OCI-LY7 (cell line): ENCODE data around the gene LARP1. TPM values are rescaled to one million over a fixed set of nuclear protein-coding genes. Genes with fewer than 3 reads are reported as not detected.
A peak's percentile ranks its signal among the peaks of the same experiment; 100 is the strongest.

Experiments
- BruUV-seq: library from RNA; stranded (reverse); fragments of 400-500 nt; replicated peaks from 2 replicates; lab custom pipeline; 2021; lab: Mats Ljungman, UMichigan
- CTCF ChIA-PET: fragments of 300-600 bp; sonication (Branson Sonifier 250); formaldehyde crosslinking; loops from one replicate; lab custom pipeline; 2022; ENCODE audit warnings: antibody characterized with exemption; ENCODE audit not compliant: unreplicated experiment; lab: Charles Lee
- POLR2A ChIA-PET: fragments of 300-600 bp; sonication (Branson Sonifier 250); formaldehyde crosslinking; loops from one replicate; lab custom pipeline; 2022; ENCODE audit warnings: antibody characterized with exemption; lab: Charles Lee
- DNase-seq: peaks from one replicate; pipeline ENCODE4 v3.0.0-alpha.2; 2015; ENCODE audit warnings: low spot score
- H2AFZ ChIP-seq: fragments of 200-600 bp; sonication (generic), shearing (Covaris generic); 2 replicates; pipeline ENCODE4 v1.6.1; 2014; ENCODE audit warnings: mild to moderate bottlenecking, antibody characterized with exemption, low read length, moderate library complexity
- H3K27ac ChIP-seq: fragments of 200-600 bp; sonication (generic); 2 replicates; pipeline ENCODE4 v1.5.1; 2014; ENCODE audit warnings: mixed run types, low read depth, mild to moderate bottlenecking, moderate library complexity, low read length, inconsistent platforms; ENCODE audit not compliant: poor library complexity, severe bottlenecking
- H3K36me3 ChIP-seq: fragments of 200-600 bp; sonication (generic); 2 replicates; pipeline ENCODE4 v1.6.1; 2014; ENCODE audit warnings: mild to moderate bottlenecking, antibody characterized with exemption, low read length, moderate library complexity, mixed read lengths; ENCODE audit not compliant: insufficient read depth
- H3K4me1 ChIP-seq: fragments of 200-600 bp; sonication (generic); 2 replicates; pipeline ENCODE4 v1.5.1; 2014; ENCODE audit warnings: mild to moderate bottlenecking, low read length; ENCODE audit not compliant: insufficient read depth, poor library complexity, severe bottlenecking
- H3K4me2 ChIP-seq: fragments of 200-600 bp; sonication (generic); 2 replicates; pipeline ENCODE4 v1.6.1; 2014; ENCODE audit warnings: mild to moderate bottlenecking, low read length
- H3K4me3 ChIP-seq: fragments of 200-600 bp; sonication (generic); 2 replicates; pipeline ENCODE4 v1.5.1; 2014; ENCODE audit warnings: mild to moderate bottlenecking, low read depth, low read length; ENCODE audit not compliant: poor library complexity, severe bottlenecking
- H3K79me2 ChIP-seq: fragments of 200-600 bp; sonication (generic); 2 replicates; pipeline ENCODE4 v1.6.1; 2016; ENCODE audit warnings: low read depth, mild to moderate bottlenecking, low read length, moderate library complexity, mixed read lengths; ENCODE audit not compliant: insufficient read depth
- H3K9me2 ChIP-seq: fragments of 200-600 bp; sonication (generic); 2 replicates; pipeline ENCODE4 v1.6.1; 2016; ENCODE audit warnings: mild to moderate bottlenecking, low read length, mixed read lengths; ENCODE audit not compliant: insufficient read depth
- H3K9me3 ChIP-seq: fragments of 200-600 bp; sonication (generic); 2 replicates; pipeline ENCODE4 v1.6.1; 2014; ENCODE audit warnings: mild to moderate bottlenecking, mixed run types, low read length, mixed read lengths
- H4K20me1 ChIP-seq: fragments of 200-600 bp; sonication (generic); 2 replicates; pipeline ENCODE4 v1.6.1; 2014; ENCODE audit warnings: mild to moderate bottlenecking, antibody characterized with exemption, low read length, moderate library complexity, mixed read lengths; ENCODE audit not compliant: insufficient read depth
- CTCF ChIP-seq: fragments of 200-600 bp; sonication (generic); conservative IDR thresholded peaks from 2 replicates; pipeline ENCODE4 v1.5.1; 2014; ENCODE audit warnings: mild to moderate bottlenecking, antibody characterized with exemption, low read length, moderate library complexity, mixed read lengths
- EZH2phosphoT487 ChIP-seq: fragments of 200-600 bp; sonication (generic); IDR thresholded peaks from 2 replicates; pipeline ENCODE4 v1.6.1; 2018; ENCODE audit warnings: low read depth, borderline replicate concordance, mild to moderate bottlenecking, mixed run types, antibody characterized with exemption, low read length, moderate library complexity, mixed read lengths
- intact Hi-C: fragments of 100-400 bp; cut with micrococcal nuclease; formaldehyde crosslinking; loops from one replicate; pipeline ENCODE4 v1.10.0; 2022; ENCODE audit not compliant: unreplicated experiment
- total RNA-seq, 2 experiments: library from RNA; depleted of rRNA in 1 of 2; stranded (reverse); fragments of >200 nt in 1 of 2; shearing (Covaris generic) in 1 of 2; gene quantifications; 2 replicates each; pipeline ENCODE4 v1.2.3, GENCODE V29; 2014 to 2022

LARP1 gene
- total RNA-seq, 2 experiments from 2014 or later = 71.1 to 274 TPM

GRCh38 chr5:154773326-154773725 lies 18.1 kb downstream of the LARP1 start:
- H3K36me3 ChIP-seq = peaks cover 76% of the 10 kb centered on the region
- TSS peak; percentile 21 for BruUV-seq
- CTCF ChIA-PET = no interaction called here
- no peak overlapping the region for H3K4me3 ChIP-seq
- DNase-seq = no peak
- H3K27ac ChIP-seq = no peak overlapping the region
- H3K4me1 ChIP-seq = peaks cover 40% of the 10 kb centered on the region
- POLR2A ChIA-PET = no interaction called here
- H3K9me3 ChIP-seq = no peaks in the 10 kb centered on the region
- peaks cover 100% of the 10 kb centered on the region for H3K79me2 ChIP-seq
- no peak overlapping the region for H3K4me2 ChIP-seq
- intact Hi-C loops = no loop called here
- no peak overlapping the region for H2AFZ ChIP-seq
- no peak for TF ChIP-seq EZH2phosphoT487
- no peak for TF ChIP-seq CTCF
- peaks cover 67% of the 10 kb centered on the region for H4K20me1 ChIP-seq
- no peaks in the 10 kb centered on the region for H3K9me2 ChIP-seq

- POLR2A ChIA-PET = interaction anchor here (0.5 to 1.2 kb wide), 3 partner anchors 9 to 37 kb away, joined by 3 to 4 read pairs (median 3); no protein-coding TSS in a partner anchor
- H3K4me1 ChIP-seq = peaks cover 18% of the 10 kb centered on the region
- BruUV-seq = no TSS peak
Observed at GRCh38 chr5:154776167-154776566, 21.0 kb downstream of the LARP1 start.

More at GRCh38 chr5:154776167-154776566, 21.0 kb downstream of the LARP1 start:
- H2AFZ ChIP-seq = no peak overlapping the region
- peaks cover 100% of the 10 kb centered on the region for H3K79me2 ChIP-seq
- peaks cover 82% of the 10 kb centered on the region for H3K36me3 ChIP-seq
- H3K4me3 ChIP-seq = no peak overlapping the region
- H3K9me2 ChIP-seq = no peaks in the 10 kb centered on the region
- TF ChIP-seq CTCF (no peak), EZH2phosphoT487 (no peak)
- H3K9me3 ChIP-seq = no peaks in the 10 kb centered on the region
- no peak overlapping the region for H3K27ac ChIP-seq
- intact Hi-C loops = no loop called here
- no peak for DNase-seq
- CTCF ChIA-PET = no interaction called here
- no peak overlapping the region for H3K4me2 ChIP-seq
- peaks cover 55% of the 10 kb centered on the region for H4K20me1 ChIP-seq
